Esophagus squamous epithelium (tissue), 5 donors: Measurements from ENCODE around the gene LPP. TPM values are rescaled to one million over a fixed set of nuclear protein-coding genes. Genes with fewer than 3 reads are reported as not detected.
A peak's percentile ranks its signal among the peaks of the same experiment; 100 is the strongest.

ENCODE experiments used
- DNase-seq: peaks from one replicate; lab custom pipeline; 2025; lab: John Stamatoyannopoulos, UW
- H3K27ac ChIP-seq, 4 donors: fragments of 200-600 bp; sonication (generic); one replicate each; pipeline ENCODE4 v1.5.1; 2016 to 2019; ENCODE audit warnings: mild to moderate bottlenecking in 1 of 4
- H3K27me3 ChIP-seq, 4 donors: fragments of 200-600 bp; sonication (generic); 1 replicate in 3 of 4; 2 replicates in 1 of 4; pipeline versions ENCODE4 v1.5.1 to v1.6.0; 2017 to 2021; ENCODE audit warnings: antibody characterized with exemption in 1 of 4
- H3K36me3 ChIP-seq, 3 donors: fragments of 200-600 bp; sonication (generic); one replicate each; pipeline ENCODE4 v1.5.1; 2016 to 2019
- H3K4me1 ChIP-seq, 3 donors: fragments of 200-600 bp; sonication (generic); one replicate each; pipeline ENCODE4 v1.5.1; 2017 to 2019
- H3K4me3 ChIP-seq, 4 donors: fragments of 200-600 bp; sonication (generic); 1 replicate in 3 of 4; 2 replicates in 1 of 4; pipeline ENCODE4 v1.5.1; 2016 to 2019; ENCODE audit warnings: mild to moderate bottlenecking in 2 of 4, moderate library complexity in 1 of 4
- H3K9me3 ChIP-seq, 3 donors: fragments of 200-600 bp; sonication (generic); one replicate each; pipeline ENCODE4 v1.5.1; 2016 to 2019
- CTCF ChIP-seq, 6 experiments: fragments of 450-650 bp in 4 of 6; fragments of 200-600 bp in 2 of 6; sonication (generic) in 2 of 6; IDR thresholded peaks; one replicate each; pipeline ENCODE4 v1.5.1; 2016 to 2019; ENCODE audit warnings: antibody characterized with exemption in 6 of 6, mild to moderate bottlenecking in 4 of 6, moderate library complexity in 4 of 6
- POLR2A ChIP-seq, 4 donors: fragments of 450-650 bp; IDR thresholded peaks; one replicate each; pipeline ENCODE4 v1.6.1; 2017; ENCODE audit warnings: antibody characterized with exemption in 4 of 4, mild to moderate bottlenecking in 4 of 4, moderate library complexity in 3 of 4
- WGBS, 2 donors: methylation state at CpG; one replicate each; pipeline ENCODE4 v1.1.5; 2018; 5-methylcytosine and 5-hydroxymethylcytosine counted together
- intact Hi-C: fragments of 100-400 bp; cut with DNase I; formaldehyde crosslinking; loops from one replicate; pipeline ENCODE4 v1.15.0; 2022
- total RNA-seq, 4 donors: library from RNA; depleted of rRNA; stranded (reverse); fragments of >200 nt; gene quantifications; one replicate each; pipeline ENCODE4 v1.1.0, GENCODE V29; 2016
- donor health status: DM: yes; HTN: yes; CAD: no.

Gene LPP
- total RNA-seq, 4 donors from 2014 or later, result 41.4 to 369 (median 97.3) TPM

- no peak for TF ChIP-seq CTCF (IDR thresholded peaks at IDR 0.05)
- TF ChIP-seq POLR2A (IDR thresholded peaks at IDR 0.05), result no peak
- H3K36me3 ChIP-seq, result no peaks in the 10 kb centered on the region
- H3K4me1 ChIP-seq, result peaks cover 0 to 30% (median 15%) of the 10 kb centered on the region in 3 donors
- no peaks in the 10 kb centered on the region for H3K9me3 ChIP-seq
- WGBS, 2 donors, result 91 to 97% methylated on average over 2 of the region's 2 CpGs
- H3K27ac ChIP-seq, result no peak overlapping the region
- H3K4me3 ChIP-seq, result no peak overlapping the region
- intact Hi-C loops, result no loop called here
- no peaks in the 10 kb centered on the region for H3K27me3 ChIP-seq
- DNase-seq, result no peak
These were observed 664.3 kb downstream of the LPP start for GRCh38 chr3:188818282-188818681.

GRCh38 chr3:188819939-188820338 lies 666.0 kb downstream of the LPP start:
- Histone ChIP-seq H3K9me3 (no peaks in the 10 kb centered on the region), H3K36me3 (no peaks in the 10 kb centered on the region), H3K27me3 (no peaks in the 10 kb centered on the region), H3K4me3 (no peak overlapping the region), H3K4me1 (peaks cover 0 to 30% (median 15%) of the 10 kb centered on the region in 3 donors), H3K27ac (peak overlapping the region in 2 of 4 donors; percentile 19 to 61)
- 70 to 86% methylated on average over 1 of the region's 1 CpG for WGBS, 2 donors
- intact Hi-C loops, result no loop called here
- no peak for TF ChIP-seq POLR2A (IDR thresholded peaks at IDR 0.05)
- no peak for DNase-seq

- Histone ChIP-seq H3K9me3 (no peaks in the 10 kb centered on the region), H3K27ac (peak overlapping the region in 1 of 4 donors; percentile 16), H3K4me1 (peaks cover 0 to 26% (median 13%) of the 10 kb centered on the region in 3 donors), H3K4me3 (no peak overlapping the region), H3K36me3 (no peaks in the 10 kb centered on the region), H3K27me3 (no peaks in the 10 kb centered on the region)
- WGBS, 2 donors, result 71 to 80% methylated on average over 4 of the region's 4 CpGs
- no peak for TF ChIP-seq POLR2A (IDR thresholded peaks at IDR 0.05)
- TF ChIP-seq CTCF (IDR thresholded peaks at IDR 0.05), result no peak
- intact Hi-C loops, result no loop called here
- DNase-seq, result no peak
These were observed 668.0 kb downstream of the LPP start for GRCh38 chr3:188822004-188822403.

- intact Hi-C loops, result no loop called here
- H3K4me3 ChIP-seq, result no peak overlapping the region
- no peak for TF ChIP-seq POLR2A (IDR thresholded peaks at IDR 0.05)
- no peak for TF ChIP-seq CTCF (IDR thresholded peaks at IDR 0.05)
- WGBS, 2 donors, result 82 to 83% methylated on average over 2 of the region's 2 CpGs
- no peaks in the 10 kb centered on the region for H3K27me3 ChIP-seq
- H3K27ac ChIP-seq, result peak overlapping the region in 1 of 4 donors; percentile 16
- H3K36me3 ChIP-seq, result no peaks in the 10 kb centered on the region
- H3K4me1 ChIP-seq, result peaks cover 0 to 22% (median 10%) of the 10 kb centered on the region in 3 donors
- H3K9me3 ChIP-seq, result no peaks in the 10 kb centered on the region
- DNase-seq, result no peak
These were observed 668.5 kb downstream of the LPP start for GRCh38 chr3:188822411-188822810.

- H3K4me1 ChIP-seq, result peaks cover 0 to 8% (median 4%) of the 10 kb centered on the region in 3 donors
- no peaks in the 10 kb centered on the region for H3K36me3 ChIP-seq
- 84% methylated on average over 5 to 8 of the region's 8 CpGs for WGBS, 2 donors
- H3K9me3 ChIP-seq, result no peaks in the 10 kb centered on the region
- intact Hi-C loops, result no loop called here
- TF ChIP-seq POLR2A (IDR thresholded peaks at IDR 0.05), result no peak
- TF ChIP-seq CTCF (IDR thresholded peaks at IDR 0.05), result no peak
- DNase-seq, result no peak
- H3K27ac ChIP-seq, result no peak overlapping the region
- H3K4me3 ChIP-seq, result no peak overlapping the region
- no peaks in the 10 kb centered on the region for H3K27me3 ChIP-seq
These were observed 670.6 kb downstream of the LPP start for GRCh38 chr3:188824566-188824965.

- Histone ChIP-seq H3K4me3 (no peak overlapping the region), H3K36me3 (no peaks in the 10 kb centered on the region), H3K4me1 (peaks cover 0 to 4% (median 0%) of the 10 kb centered on the region in 3 donors), H3K27ac (no peak overlapping the region), H3K27me3 (no peaks in the 10 kb centered on the region), H3K9me3 (no peaks in the 10 kb centered on the region)
- intact Hi-C loops, result no loop called here
- 88 to 98% methylated on average over 6 of the region's 6 CpGs for WGBS, 2 donors
- DNase-seq, result no peak
- TF ChIP-seq POLR2A (IDR thresholded peaks at IDR 0.05), result no peak
- TF ChIP-seq CTCF (IDR thresholded peaks at IDR 0.05), result no peak
These were observed 671.9 kb downstream of the LPP start for GRCh38 chr3:188825901-188826300.
